ENCODE measurements around the gene NT5M.

DNA sequence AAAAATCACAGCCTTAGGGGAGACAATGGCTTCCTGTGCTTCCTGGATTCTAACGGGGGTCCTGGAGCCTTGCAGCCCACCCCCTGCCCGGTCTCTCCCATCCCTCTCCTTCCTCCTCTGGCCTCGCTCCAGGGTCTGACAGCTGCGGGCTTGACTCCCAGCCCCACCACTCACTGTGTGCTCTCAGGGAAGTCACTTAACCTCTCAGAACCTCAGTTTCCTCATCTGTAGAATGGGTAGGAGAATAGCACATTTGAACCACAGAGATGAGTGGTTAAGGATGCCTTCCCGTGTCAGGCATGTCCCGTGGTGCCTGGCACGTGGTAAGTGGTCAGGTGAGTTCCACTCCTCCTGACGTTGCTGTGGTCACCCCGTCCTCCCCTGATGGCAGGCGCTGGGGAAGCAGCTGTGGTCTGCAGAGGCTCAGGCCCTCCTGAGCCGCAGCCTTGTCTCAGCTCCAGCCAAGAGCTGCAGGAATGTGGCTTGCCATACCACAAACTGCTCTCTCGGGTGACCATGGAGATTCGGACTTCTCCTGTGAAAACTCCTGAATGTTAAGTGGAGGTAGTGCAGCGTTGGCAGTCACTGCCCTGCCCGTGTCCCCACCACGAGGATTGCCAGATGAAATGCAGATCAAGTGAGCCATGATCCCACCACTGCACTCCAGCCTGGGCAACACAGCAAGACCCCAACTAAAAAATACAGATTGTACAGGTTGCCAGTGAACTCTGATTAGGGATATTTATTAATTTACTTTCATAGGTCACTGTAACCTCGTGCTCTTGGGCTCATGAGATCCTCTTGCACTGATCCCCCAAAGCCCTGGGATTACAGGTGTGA, 85.7 kb downstream of the NT5M start:
- TF ChIP-seq, protein P1, sequence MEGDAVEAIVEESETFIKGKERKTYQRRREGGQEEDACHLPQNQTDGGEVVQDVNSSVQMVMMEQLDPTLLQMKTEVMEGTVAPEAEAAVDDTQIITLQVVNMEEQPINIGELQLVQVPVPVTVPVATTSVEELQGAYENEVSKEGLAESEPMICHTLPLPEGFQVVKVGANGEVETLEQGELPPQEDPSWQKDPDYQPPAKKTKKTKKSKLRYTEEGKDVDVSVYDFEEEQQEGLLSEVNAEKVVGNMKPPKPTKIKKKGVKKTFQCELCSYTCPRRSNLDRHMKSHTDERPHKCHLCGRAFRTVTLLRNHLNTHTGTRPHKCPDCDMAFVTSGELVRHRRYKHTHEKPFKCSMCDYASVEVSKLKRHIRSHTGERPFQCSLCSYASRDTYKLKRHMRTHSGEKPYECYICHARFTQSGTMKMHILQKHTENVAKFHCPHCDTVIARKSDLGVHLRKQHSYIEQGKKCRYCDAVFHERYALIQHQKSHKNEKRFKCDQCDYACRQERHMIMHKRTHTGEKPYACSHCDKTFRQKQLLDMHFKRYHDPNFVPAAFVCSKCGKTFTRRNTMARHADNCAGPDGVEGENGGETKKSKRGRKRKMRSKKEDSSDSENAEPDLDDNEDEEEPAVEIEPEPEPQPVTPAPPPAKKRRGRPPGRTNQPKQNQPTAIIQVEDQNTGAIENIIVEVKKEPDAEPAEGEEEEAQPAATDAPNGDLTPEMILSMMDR (IDR thresholded peaks at IDR 0.05 in 8 of 11, conservative IDR thresholded peaks at IDR 0.05 in 3 of 11), result no peak
- no peak for TF ChIP-seq POLR2AphosphoS5 (IDR thresholded peaks at IDR 0.05)
- TF ChIP-seq POLR2A (IDR thresholded peaks at IDR 0.05), result no peak

Measured in spleen (tissue), 7 donors.